Activated CD8-positive, alpha-beta memory T cell treated with anti-CD3 and anti-CD28 coated beads, Interleukin-2, amount 50 U/mL, for 48 hours (primary cell): ENCODE results near the gene GOLGA6L7.
A peak's percentile ranks its signal among the peaks of the same experiment; 100 is the strongest.
"Not testable (repeated sequence)": the region's sequence is repeated elsewhere in the genome, so short reads cannot be mapped to it uniquely, and the experiment has no call there.

Experiments
- DNase-seq: peaks from one replicate; pipeline ENCODE4 v3.0.0-alpha.2; 2020

GOLGA6L7 gene

GRCh38 chr15:28842210-28842609 lies 6.2 kb downstream of the GOLGA6L7 start:
- DNase-seq, result not testable (repeated sequence)

GRCh38 chr15:28840285-28840684 lies 8.2 kb downstream of the GOLGA6L7 start:
- DNase-seq, result not testable (repeated sequence)

GRCh38 chr15:28834957-28835585 lies 13.4 kb downstream of the GOLGA6L7 start:
- DNase-seq, result not testable (repeated sequence)

GRCh38 chr15:28831897-28832587 lies 16.4 kb downstream of the GOLGA6L7 start:
- DNase-seq, result peak; percentile 80

- not testable (repeated sequence) for DNase-seq
These were observed 27.0 kb downstream of the GOLGA6L7 start for GRCh38 chr15:28821420-28821819.

GRCh38 chr15:28819930-28820295 lies 28.5 kb downstream of the GOLGA6L7 start:
- not testable (repeated sequence) for DNase-seq

GRCh38 chr15:28819019-28819929 lies 29.2 kb downstream of the GOLGA6L7 start:
- not testable (repeated sequence) for DNase-seq

GRCh38 chr15:28818168-28818567 lies 30.3 kb downstream of the GOLGA6L7 start:
- not testable (repeated sequence) for DNase-seq

- not testable (repeated sequence) for DNase-seq
These were observed 34.4 kb downstream of the GOLGA6L7 start for GRCh38 chr15:28814059-28814458.

GRCh38 chr15:28813392-28813791 lies 35.1 kb downstream of the GOLGA6L7 start:
- DNase-seq, result not testable (repeated sequence)

- DNase-seq, result not testable (repeated sequence)
These were observed 36.4 kb downstream of the GOLGA6L7 start for GRCh38 chr15:28811852-28812550.

- DNase-seq, result not testable (repeated sequence)
These were observed 38.0 kb downstream of the GOLGA6L7 start for GRCh38 chr15:28810444-28810843.

GRCh38 chr15:28808136-28808535 lies 40.3 kb downstream of the GOLGA6L7 start:
- DNase-seq, result not testable (repeated sequence)

GRCh38 chr15:28800366-28800765 lies 48.1 kb downstream of the GOLGA6L7 start:
- not testable (repeated sequence) for DNase-seq

- not testable (repeated sequence) for DNase-seq
These were observed 50.2 kb downstream of the GOLGA6L7 start for GRCh38 chr15:28798234-28798633.

- DNase-seq, result not testable (repeated sequence)
These were observed 54.2 kb downstream of the GOLGA6L7 start for GRCh38 chr15:28794231-28794630.
